Ishikawa (cell line): Measurements from ENCODE around the gene SLC6A18.

Source experiments
- CREB1 ChIP-seq: IDR thresholded peaks from 2 replicates; pipeline ENCODE4 v1.6.1; 2012; ENCODE audit warnings: low read depth
- EP300 ChIP-seq: IDR thresholded peaks from 2 replicates; pipeline ENCODE4 v1.6.1; 2012; ENCODE audit warnings: borderline replicate concordance
- MAX ChIP-seq: IDR thresholded peaks from 2 replicates; pipeline ENCODE4 v1.6.1; 2012
- RAD21 ChIP-seq: IDR thresholded peaks from 2 replicates; pipeline ENCODE4 v1.6.1; 2012; ENCODE audit warnings: low read depth
- TEAD4 ChIP-seq: IDR thresholded peaks from 2 replicates; pipeline ENCODE4 v1.6.1; 2012
- YY1 ChIP-seq: IDR thresholded peaks from 2 replicates; pipeline ENCODE4 v1.6.1; 2012; ENCODE audit warnings: low read depth

DNA sequence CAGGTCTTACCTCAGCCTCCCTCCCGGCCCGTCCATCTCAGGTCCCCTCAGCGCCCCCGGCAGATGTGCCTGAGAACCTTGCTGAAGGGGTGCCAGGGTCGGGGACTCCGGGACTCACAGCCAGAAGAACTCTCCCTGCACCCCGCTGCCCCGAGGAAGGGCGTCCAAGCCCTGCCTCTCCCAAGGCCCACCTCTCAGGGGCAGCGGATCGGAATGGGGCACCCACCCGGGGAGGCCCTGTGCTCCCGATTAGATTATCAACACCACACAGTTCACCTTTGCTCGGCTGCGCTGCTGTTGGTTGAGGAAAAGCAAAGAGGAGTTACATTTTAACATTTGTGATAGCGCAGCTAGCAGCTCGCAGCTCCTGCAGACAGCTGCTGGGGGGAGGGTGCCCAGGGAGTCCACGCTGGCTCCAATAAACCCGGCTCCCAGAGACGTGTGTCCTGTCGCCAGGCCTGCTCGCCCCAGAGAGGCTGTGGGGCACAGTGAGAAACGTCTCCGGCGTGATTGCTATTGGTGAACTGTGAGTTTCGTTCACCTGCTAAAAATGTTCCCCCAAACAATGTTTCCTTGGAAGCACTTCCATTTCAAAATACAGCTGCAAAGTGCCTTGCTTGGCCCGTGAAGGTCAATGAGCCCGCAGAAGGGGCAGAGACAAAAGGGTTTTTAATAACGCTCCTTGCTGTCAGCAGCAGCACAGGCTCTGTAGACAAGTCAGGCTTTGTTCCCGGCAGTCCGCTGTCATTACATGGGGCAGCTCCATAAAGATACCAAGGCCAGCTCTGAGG, 42.4 kb upstream of the SLC6A18 start:
- no peak for TF ChIP-seq EP300
- no peak for TF ChIP-seq RAD21
- TF ChIP-seq TEAD4 = no peak
- no peak for TF ChIP-seq CREB1
- no peak for TF ChIP-seq YY1
- TF ChIP-seq MAX = no peak
